SK-N-SH (cell line): ENCODE measurements around the gene NIT2. TPM values are rescaled to one million over a fixed set of nuclear protein-coding genes. Genes with fewer than 3 reads are reported as not detected.

Experiments
- CTCF ChIA-PET: fragments of 300-600, 350-600 bp; formaldehyde crosslinking; extraction: SDS; loops from one replicate; lab custom pipeline; 2021; lab: Yijun Ruan, JAX
- POLR2A ChIA-PET: fragments of 350-600 bp; sonication (Branson Sonifier 250); formaldehyde crosslinking; extraction: SDS; loops from one replicate; lab custom pipeline; 2020; ENCODE audit warnings: antibody characterized with exemption, inconsistent platforms; lab: Yijun Ruan, JAX
- DNase-seq: peaks from one replicate; pipeline ENCODE4 v3.0.0; 2012
- H2AFZ ChIP-seq: fragments of 200-600 bp; sonication (generic); 2 replicates; pipeline ENCODE4 v1.8.1; 2016; ENCODE audit warnings: antibody characterized with exemption, mild to moderate bottlenecking, low read depth
- H3F3A ChIP-seq: fragments of 200-600 bp; sonication (generic); replicated peaks from 2 replicates; pipeline ENCODE3; 2016; ENCODE audit warnings: antibody characterized with exemption, mild to moderate bottlenecking; ENCODE audit not compliant: insufficient read depth
- H3K27ac ChIP-seq, 2 experiments: fragments of 200-500 bp in 1 of 2; fragments of 200-600 bp in 1 of 2; sonication (Bioruptor generic) in 1 of 2; sonication (generic), shearing (Covaris generic) in 1 of 2; 2 replicates each; pipeline versions ENCODE4 v1.5.1 to v1.6.1; 2014 to 2016; ENCODE audit warnings: low read depth in 2 of 2, inconsistent platforms in 1 of 2, low read length in 1 of 2, mild to moderate bottlenecking in 1 of 2, mixed read lengths in 1 of 2
- H3K27me3 ChIP-seq: fragments of 200-600 bp; sonication (generic), shearing (Covaris generic); 2 replicates; pipeline ENCODE4 v1.6.1; 2016; ENCODE audit warnings: mixed run types; ENCODE audit not compliant: insufficient read depth
- H3K36me3 ChIP-seq, 2 experiments: fragments of 200-500 bp in 1 of 2; fragments of 200-600 bp in 1 of 2; sonication (Bioruptor generic) in 1 of 2; sonication (generic) in 1 of 2; replicated peaks in 1 of 2; 2 replicates each; pipeline versions ENCODE3 to v1.5.1; 2014 to 2016; ENCODE audit warnings: low read length in 1 of 2, mild to moderate bottlenecking in 1 of 2; ENCODE audit not compliant: insufficient read depth in 2 of 2, control insufficient read depth in 1 of 2
- H3K4me1 ChIP-seq, 2 experiments: fragments of 200-500 bp in 1 of 2; fragments of 200-600 bp in 1 of 2; sonication (Bioruptor generic) in 1 of 2; sonication (generic), shearing (Covaris generic) in 1 of 2; 2 replicates each; pipeline versions ENCODE4 v1.5.1 to v1.6.1; 2014 to 2016; ENCODE audit warnings: low read depth in 1 of 2, low read length in 1 of 2, mixed run types in 1 of 2; ENCODE audit not compliant: insufficient read depth in 2 of 2, control insufficient read depth in 1 of 2
- H3K4me2 ChIP-seq: fragments of 200-600 bp; sonication (generic), shearing (Covaris generic); 2 replicates; pipeline ENCODE4 v1.6.1; 2017; ENCODE audit warnings: mixed run types
- H3K4me3 ChIP-seq, 2 experiments: fragments of 200-500 bp in 1 of 2; fragments of 200-600 bp in 1 of 2; sonication (Bioruptor generic) in 1 of 2; sonication (generic), shearing (Covaris generic) in 1 of 2; 2 replicates each; pipeline versions ENCODE4 v1.5.1 to v1.8.1; 2014 to 2016; ENCODE audit warnings: low read depth in 2 of 2, inconsistent platforms in 1 of 2, low read length in 1 of 2, mild to moderate bottlenecking in 1 of 2, mixed read lengths in 1 of 2, moderate library complexity in 1 of 2
- H3K79me2 ChIP-seq: fragments of 200-600 bp; sonication (generic); 2 replicates; pipeline ENCODE4 v1.8.1; 2017; ENCODE audit warnings: mild to moderate bottlenecking; ENCODE audit not compliant: insufficient read depth
- H3K9ac ChIP-seq: fragments of 200-600 bp; sonication (generic); 2 replicates; pipeline ENCODE4 v1.6.1; 2017; ENCODE audit warnings: mixed run types
- H3K9me2 ChIP-seq: fragments of 200-600 bp; sonication (generic); 2 replicates; pipeline ENCODE4 v1.6.1; 2017; ENCODE audit warnings: mixed run types
- H3K9me3 ChIP-seq: fragments of 200-600 bp; sonication (generic); 2 replicates; pipeline ENCODE4 v1.6.1; 2017; ENCODE audit warnings: mixed run types, mild to moderate bottlenecking, moderate library complexity
- H4K20me1 ChIP-seq: fragments of 200-600 bp; sonication (generic); 2 replicates; pipeline ENCODE4 v1.6.1; 2017; ENCODE audit warnings: mild to moderate bottlenecking, mixed run types; ENCODE audit not compliant: insufficient read depth
- CTCF ChIP-seq: fragments of 200-600 bp; sonication (generic); IDR thresholded peaks from 2 replicates; pipeline ENCODE4 v1.6.1; 2017; ENCODE audit warnings: antibody characterized with exemption, mild to moderate bottlenecking, moderate library complexity
- GABPA ChIP-seq: IDR thresholded peaks from 2 replicates; pipeline ENCODE4 v1.4.0; 2012; ENCODE audit warnings: low read depth, mild to moderate bottlenecking
- IRF3 ChIP-seq: fragments of 150-350 bp; IDR thresholded peaks from 2 replicates; pipeline ENCODE4 v1.6.1; 2016; ENCODE audit warnings: mild to moderate bottlenecking, low read depth, low read length
- JUND ChIP-seq: IDR thresholded peaks from 2 replicates; pipeline ENCODE4 v1.4.0; 2012
- MAX ChIP-seq: IDR thresholded peaks from 2 replicates; pipeline ENCODE4 v1.4.0; 2012; ENCODE audit warnings: low read depth
- MEF2A ChIP-seq: IDR thresholded peaks from 2 replicates; pipeline ENCODE4 v1.4.0; 2012; ENCODE audit warnings: low read depth, borderline replicate concordance
- MXI1 ChIP-seq: IDR thresholded peaks from 2 replicates; pipeline ENCODE4 v1.6.1; 2012; ENCODE audit warnings: mild to moderate bottlenecking, low read depth, low read length, improper control_type of control experiment
- POLR2AphosphoS5 ChIP-seq: IDR thresholded peaks from 2 replicates; pipeline ENCODE4 v1.6.1; 2012; ENCODE audit warnings: low read depth, low read length
- TAF1 ChIP-seq: IDR thresholded peaks from 2 replicates; pipeline ENCODE4 v1.6.1; 2012; ENCODE audit warnings: low read depth, mild to moderate bottlenecking, low read length, moderate library complexity, borderline replicate concordance
- TEAD4 ChIP-seq: IDR thresholded peaks from 2 replicates; pipeline ENCODE4 v1.4.0; 2012; ENCODE audit warnings: mild to moderate bottlenecking, borderline replicate concordance; ENCODE audit not compliant: insufficient read depth
- USF2 ChIP-seq: fragments of 150-350 bp; IDR thresholded peaks from 2 replicates; pipeline ENCODE4 v1.6.1; 2017; ENCODE audit warnings: antibody characterized with exemption, low read length, low read depth, borderline replicate concordance
- WGBS: methylation state at CpG from one replicate; pipeline ENCODE4 v1.1.6; 2017; ENCODE audit warnings: low lambda C conversion rate; 5-methylcytosine and 5-hydroxymethylcytosine counted together
- polyA plus RNA-seq, 3 experiments: library from polyadenylated mRNA; depleted of rRNA; stranded (reverse); fragments of >200 nt; gene quantifications; 2 replicates each; pipeline ENCODE4 v1.2.3, GENCODE V29; 2012
- TF ChIP-seq, protein P1 (sequence below): IDR thresholded peaks from 2 replicates; pipeline ENCODE4 v1.4.0; 2012; ENCODE audit warnings: low read depth, borderline replicate concordance

NIT2 gene
- polyA plus RNA-seq, 1 of the 3 experiments (the other 2 are of a cell fraction), result 28.6 TPM

DNA sequence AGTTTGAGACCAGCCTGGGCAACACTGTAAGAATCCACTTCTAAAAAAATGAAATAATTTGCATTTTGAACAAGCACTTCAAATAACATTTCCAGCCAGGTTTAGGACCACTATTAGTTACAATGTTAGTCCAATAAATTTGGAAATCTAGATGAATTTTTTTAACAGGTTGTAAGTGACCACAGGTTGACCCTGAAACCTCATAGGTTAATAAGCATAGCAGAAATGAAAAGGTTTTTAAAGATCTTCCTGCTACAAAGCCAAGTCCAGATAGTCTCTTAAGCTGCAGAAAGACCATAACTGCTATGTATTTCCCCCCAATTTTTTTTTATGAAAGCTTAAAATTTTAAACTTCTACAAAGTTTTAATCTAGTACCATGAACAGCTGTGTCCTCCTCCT lies 1.5 kb upstream of the NIT2 start:
- POLR2A ChIA-PET, result no interaction called here
- no peak for TF ChIP-seq CTCF
- no peak for TF ChIP-seq MAX
- TF ChIP-seq USF2, result no peak
- no peak for TF ChIP-seq POLR2AphosphoS5
- TF ChIP-seq, protein P1, sequence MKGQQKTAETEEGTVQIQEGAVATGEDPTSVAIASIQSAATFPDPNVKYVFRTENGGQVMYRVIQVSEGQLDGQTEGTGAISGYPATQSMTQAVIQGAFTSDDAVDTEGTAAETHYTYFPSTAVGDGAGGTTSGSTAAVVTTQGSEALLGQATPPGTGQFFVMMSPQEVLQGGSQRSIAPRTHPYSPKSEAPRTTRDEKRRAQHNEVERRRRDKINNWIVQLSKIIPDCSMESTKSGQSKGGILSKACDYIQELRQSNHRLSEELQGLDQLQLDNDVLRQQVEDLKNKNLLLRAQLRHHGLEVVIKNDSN, result no peak
- no peak for TF ChIP-seq IRF3
- TF ChIP-seq JUND, result no peak
- TF ChIP-seq TAF1, result no peak
- Histone ChIP-seq H3K36me3 (peaks cover 0 to 2% of the 10 kb centered on the region in 2 experiments), H3K27me3 (no peaks in the 10 kb centered on the region), H2AFZ (no peak overlapping the region), H4K20me1 (no peaks in the 10 kb centered on the region), H3K4me1 (peaks cover 0 to 11% of the 10 kb centered on the region in 2 experiments; a peak in 1 of 4 replicates), H3K4me3 (no peak overlapping the region), H3K4me2 (no peak overlapping the region), H3K9me3 (no peaks in the 10 kb centered on the region), H3F3A (no peaks in the 10 kb centered on the region), H3K9me2 (no peaks in the 10 kb centered on the region), H3K9ac (no peak overlapping the region), H3K27ac (no peak overlapping the region), H3K79me2 (peaks cover 13% of the 10 kb centered on the region; the same call in 1 of the 2 replicates)
- DNase-seq, result no peak
- CTCF ChIA-PET, result interaction anchor here (0.9 to 3.5 kb wide), 3 partner anchors 10 to 193 kb away, joined by 3 to 18 read pairs (median 3); no protein-coding TSS in a partner anchor

GRCh38 chr3:100333970-100334487 lies 528 bp upstream of the NIT2 start:
- POLR2A ChIA-PET, result interaction anchor here (0.6 to 2.0 kb wide), 3 partner anchors 12 to 73 kb away, joined by 3 to 5 read pairs (median 3); partner anchors contain the start of genes LNP1, TBC1D23 and TOMM70
- peaks cover 8% of the 10 kb centered on the region in 2 experiments for H3K36me3 ChIP-seq

More at GRCh38 chr3:100333970-100334487, 528 bp upstream of the NIT2 start:
- peak overlapping the region; percentile 98 for H2AFZ ChIP-seq
- H3K9me3 ChIP-seq, result no peaks in the 10 kb centered on the region
- H3K27me3 ChIP-seq, result no peaks in the 10 kb centered on the region
- peak overlapping the region; percentile 23 to 62; a peak in 2 of 4 replicates for H3K27ac ChIP-seq
- no peaks in the 10 kb centered on the region for H3F3A ChIP-seq
- H3K4me2 ChIP-seq, result peak overlapping the region; percentile 82
- DNase-seq, result no peak
- 57% methylated on average over 14 of the region's 14 CpGs for WGBS
- peak overlapping the region; percentile 68 for H3K9ac ChIP-seq
- H4K20me1 ChIP-seq, result no peaks in the 10 kb centered on the region
- CTCF ChIA-PET, result interaction anchor here (1.0 to 3.5 kb wide), 4 partner anchors 12 to 266 kb away, joined by 3 to 18 read pairs (median 4); no protein-coding TSS in a partner anchor
- H3K4me1 ChIP-seq, result peaks cover 0 to 11% of the 10 kb centered on the region in 2 experiments; a peak in 1 of 4 replicates
- no peaks in the 10 kb centered on the region for H3K9me2 ChIP-seq
- H3K4me3 ChIP-seq, result peak overlapping the region; percentile 66 to 79
- peaks cover 20% of the 10 kb centered on the region; the same call in 1 of the 2 replicates for H3K79me2 ChIP-seq
- TF ChIP-seq TEAD4, result no peak
- no peak for TF ChIP-seq MEF2A
- TF ChIP-seq GABPA, result no peak
- no peak for TF ChIP-seq MXI1
